Glutamatergic neuron (in vitro differentiated cells): Measurements from ENCODE around the gene NCOA7. TPM values are rescaled to one million over a fixed set of nuclear protein-coding genes. Genes with fewer than 3 reads are reported as not detected.

Experiments
- DNase-seq: peaks from one replicate; pipeline ENCODE4 v3.0.0; 2022
- H3K27ac Mint-ChIP-seq: one replicate; pipeline ENCODE4 v1.8.0; 2020; ENCODE audit warnings: mild to moderate bottlenecking, mixed read lengths, inconsistent platforms; ENCODE audit not compliant: unreplicated experiment
- H3K27me3 Mint-ChIP-seq: one replicate; pipeline ENCODE4 v1.8.0; 2020; ENCODE audit warnings: mild to moderate bottlenecking, moderate library complexity, mixed read lengths, inconsistent platforms; ENCODE audit not compliant: unreplicated experiment
- H3K36me3 Mint-ChIP-seq: one replicate; pipeline ENCODE4 v1.8.0; 2020; ENCODE audit warnings: mild to moderate bottlenecking, mixed read lengths, inconsistent platforms; ENCODE audit not compliant: unreplicated experiment
- H3K4me1 Mint-ChIP-seq: one replicate; pipeline ENCODE4 v1.8.0; 2020; ENCODE audit warnings: mild to moderate bottlenecking, low read depth, mixed read lengths, inconsistent platforms; ENCODE audit not compliant: unreplicated experiment
- H3K4me3 Mint-ChIP-seq: one replicate; pipeline ENCODE4 v1.8.0; 2020; ENCODE audit warnings: mild to moderate bottlenecking, mixed read lengths, inconsistent platforms; ENCODE audit not compliant: unreplicated experiment
- H3K9me3 Mint-ChIP-seq: one replicate; pipeline ENCODE4 v1.8.0; 2020; ENCODE audit warnings: mild to moderate bottlenecking, moderate library complexity, mixed read lengths, inconsistent platforms; ENCODE audit not compliant: unreplicated experiment
- CTCF ChIP-seq: fragments of 200-600 bp; sonication (generic); IDR thresholded peaks from one replicate; pipeline ENCODE4 v1.5.0; 2021; ENCODE audit not compliant: partially characterized antibody, unreplicated experiment
- total RNA-seq: library from RNA; stranded (reverse); fragmentation: NEBNext Ultra II Directional; extraction: Animal tissue kit (Norgen Biotek cat#: 25700); gene quantifications from one replicate; pipeline ENCODE4 v1.2.1, GENCODE V29; 2021; ENCODE audit not compliant: unreplicated experiment

Gene NCOA7
- total RNA-seq, 1 donor from 2014 or later: 23.5 TPM

- Mint-ChIP-seq H3K27ac (no peak overlapping the region), H3K4me1 (no peaks in the 10 kb centered on the region), H3K9me3 (peaks cover 2% of the 10 kb centered on the region), H3K36me3 (no peaks in the 10 kb centered on the region), H3K27me3 (no peaks in the 10 kb centered on the region), H3K4me3 (no peak overlapping the region)
- DNase-seq: no peak
- no peak for TF ChIP-seq CTCF
Observed at GRCh38 chr6:125940247-125941041, 149.7 kb downstream of the NCOA7 start.

- Mint-ChIP-seq H3K4me1 (no peaks in the 10 kb centered on the region), H3K4me3 (no peak overlapping the region), H3K36me3 (no peaks in the 10 kb centered on the region), H3K27me3 (no peaks in the 10 kb centered on the region), H3K27ac (no peak overlapping the region), H3K9me3 (peaks cover 2% of the 10 kb centered on the region)
- no peak for TF ChIP-seq CTCF
- DNase-seq: no peak
Observed at GRCh38 chr6:125942672-125943527, 152.1 kb downstream of the NCOA7 start.

- no peak overlapping the region for H3K4me3 Mint-ChIP-seq
- no peaks in the 10 kb centered on the region for H3K36me3 Mint-ChIP-seq
- H3K4me1 Mint-ChIP-seq: no peaks in the 10 kb centered on the region
- H3K27ac Mint-ChIP-seq: no peak overlapping the region
- TF ChIP-seq CTCF: no peak
- no peaks in the 10 kb centered on the region for H3K27me3 Mint-ChIP-seq
- DNase-seq: no peak
- peaks cover 2% of the 10 kb centered on the region for H3K9me3 Mint-ChIP-seq
Observed at GRCh38 chr6:125943528-125944433, 153.0 kb downstream of the NCOA7 start.

- Mint-ChIP-seq H3K27me3 (no peaks in the 10 kb centered on the region), H3K36me3 (no peaks in the 10 kb centered on the region), H3K9me3 (no peaks in the 10 kb centered on the region), H3K4me1 (no peaks in the 10 kb centered on the region), H3K4me3 (no peak overlapping the region), H3K27ac (no peak overlapping the region)
- TF ChIP-seq CTCF: no peak
- DNase-seq: no peak
Observed at GRCh38 chr6:125944434-125944816, 153.7 kb downstream of the NCOA7 start.
